ENCODE measurements around the gene C7orf57.

Gene C7orf57

DNA sequence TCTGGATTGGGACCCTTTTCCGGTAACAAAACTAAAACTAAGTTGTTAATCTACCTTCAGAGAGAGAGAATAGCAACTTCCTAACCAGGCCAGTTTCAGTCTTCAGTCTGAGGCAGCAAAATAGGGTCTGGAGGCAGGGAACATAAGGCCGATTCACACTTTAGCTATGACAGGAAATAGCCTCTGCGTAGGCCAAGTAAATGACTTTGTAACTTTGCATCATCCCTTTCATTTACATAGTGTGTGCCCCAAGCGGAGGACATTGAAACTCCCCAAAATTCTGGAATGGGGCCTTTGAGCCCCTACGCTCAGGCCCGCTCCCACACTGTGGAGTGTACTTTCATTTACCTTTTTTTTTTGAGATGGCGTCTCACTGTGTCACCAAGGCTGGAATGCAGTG is 52.0 kb downstream of the C7orf57 start:
- DNase-seq = no peak

DNA sequence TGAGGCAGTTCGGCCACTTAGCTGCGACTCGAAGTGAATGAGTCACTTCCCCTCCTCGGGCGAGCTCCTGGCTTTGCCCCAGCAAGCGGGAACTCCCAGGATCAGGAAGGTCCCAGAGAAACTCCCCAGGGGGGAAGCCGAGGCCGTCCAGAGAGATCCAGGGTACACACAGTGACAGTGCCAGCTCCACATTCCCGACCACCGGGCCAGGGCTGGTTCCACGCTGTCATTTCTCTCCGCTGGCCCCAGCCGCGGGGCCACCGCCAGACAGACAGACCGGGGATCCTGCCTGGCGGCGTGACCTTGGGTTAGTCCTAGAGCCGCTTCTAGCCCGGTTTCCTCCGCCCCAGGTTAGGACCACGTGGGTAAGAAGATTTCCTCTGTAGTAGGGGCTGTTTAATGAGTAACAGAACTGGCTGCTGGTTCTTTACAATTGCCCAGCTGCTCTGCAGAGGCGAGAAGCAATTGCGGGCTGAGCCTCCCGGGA is 53.3 kb downstream of the C7orf57 start:
- peak; percentile 86 for DNase-seq

DNA sequence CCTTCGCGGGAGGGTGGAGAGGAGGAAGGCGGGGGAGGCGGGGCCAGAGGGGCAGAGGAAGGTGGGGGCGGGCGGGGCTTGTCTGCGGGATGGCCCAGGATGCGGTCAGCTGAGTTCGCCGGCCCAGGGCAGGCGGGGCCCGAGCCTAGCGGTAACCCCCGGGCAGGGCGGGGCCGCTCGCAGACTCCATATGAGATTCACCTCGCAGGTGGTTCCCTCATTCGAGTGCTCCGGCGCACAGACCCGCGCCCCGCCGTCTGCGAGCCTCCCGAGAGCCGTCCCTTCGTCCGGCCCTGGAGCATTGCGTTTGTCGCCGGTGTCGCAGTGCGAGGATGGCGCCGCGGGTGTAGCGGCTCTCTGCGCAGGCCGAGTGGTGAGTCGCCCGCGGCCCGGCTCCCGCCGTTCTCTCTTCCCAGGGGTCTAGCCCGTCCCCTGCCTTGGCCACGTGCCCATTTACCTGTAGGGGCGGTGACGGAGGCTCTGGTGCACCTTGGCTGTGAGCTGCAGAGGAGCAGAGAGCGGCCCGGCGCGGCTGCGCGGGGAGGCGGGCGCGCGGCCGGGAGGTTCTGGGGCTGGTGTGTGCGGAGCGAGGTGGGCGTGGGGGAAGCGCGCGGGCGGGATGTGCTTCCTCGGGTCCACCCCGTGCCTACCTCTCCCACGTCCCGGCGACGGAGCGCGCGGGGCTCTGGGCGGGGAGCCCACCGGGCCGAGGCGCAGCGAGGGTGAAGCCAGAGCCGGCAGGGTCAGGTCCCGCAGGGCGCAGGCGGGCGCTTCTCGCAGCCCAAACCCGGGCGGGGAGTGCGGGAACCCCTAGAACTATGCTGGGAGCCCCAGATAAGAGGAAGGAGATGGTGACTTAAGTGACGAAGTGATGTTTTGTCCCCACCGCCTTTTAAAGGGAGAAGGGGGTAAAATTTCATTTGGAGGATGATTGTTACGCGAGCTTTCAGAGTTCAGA is 54.0 kb downstream of the C7orf57 start, which contains the start of gene UPP1:
UPP1 (plus strand) TSS at position 220 of the 958 bp plus-strand sequence. CDS start 5,519 bp downstream, outside the sequence.
- DNase-seq = peak; percentile 35

DNA sequence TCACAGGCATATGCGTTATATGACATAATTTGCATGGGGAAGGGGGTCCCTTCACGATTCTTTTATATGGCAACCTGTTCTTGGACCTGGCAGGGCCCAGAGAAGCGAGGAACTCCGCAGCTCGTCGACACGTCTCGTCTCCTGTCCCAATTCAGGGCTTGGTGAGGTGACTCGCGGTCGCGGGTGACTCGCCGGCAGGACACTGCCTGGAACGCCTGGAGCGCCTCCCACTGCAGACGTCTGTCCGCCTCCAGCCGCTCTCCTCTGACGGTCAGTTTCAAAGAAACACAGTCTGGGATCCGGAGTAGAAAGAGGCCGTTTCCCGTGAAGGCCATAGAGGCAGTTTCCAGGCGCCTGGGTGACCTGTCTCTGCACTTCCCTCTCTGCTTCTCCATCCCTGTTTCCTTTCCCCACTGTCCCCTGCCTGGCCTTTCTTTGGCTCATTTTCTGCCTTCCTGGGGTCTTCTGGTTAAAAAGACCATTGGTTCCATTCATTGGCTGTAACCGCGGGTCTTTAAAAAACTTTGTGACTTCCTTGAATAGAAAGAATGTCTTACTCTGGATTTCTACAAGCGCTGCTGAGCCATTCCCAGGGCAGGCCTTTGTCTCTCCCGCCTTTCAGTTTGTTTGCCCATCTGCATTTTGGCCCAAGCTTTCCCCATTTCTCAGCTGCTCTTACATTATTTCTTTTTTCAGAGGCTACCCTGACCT is 54.9 kb downstream of the C7orf57 start:
- no peak for DNase-seq

DNA sequence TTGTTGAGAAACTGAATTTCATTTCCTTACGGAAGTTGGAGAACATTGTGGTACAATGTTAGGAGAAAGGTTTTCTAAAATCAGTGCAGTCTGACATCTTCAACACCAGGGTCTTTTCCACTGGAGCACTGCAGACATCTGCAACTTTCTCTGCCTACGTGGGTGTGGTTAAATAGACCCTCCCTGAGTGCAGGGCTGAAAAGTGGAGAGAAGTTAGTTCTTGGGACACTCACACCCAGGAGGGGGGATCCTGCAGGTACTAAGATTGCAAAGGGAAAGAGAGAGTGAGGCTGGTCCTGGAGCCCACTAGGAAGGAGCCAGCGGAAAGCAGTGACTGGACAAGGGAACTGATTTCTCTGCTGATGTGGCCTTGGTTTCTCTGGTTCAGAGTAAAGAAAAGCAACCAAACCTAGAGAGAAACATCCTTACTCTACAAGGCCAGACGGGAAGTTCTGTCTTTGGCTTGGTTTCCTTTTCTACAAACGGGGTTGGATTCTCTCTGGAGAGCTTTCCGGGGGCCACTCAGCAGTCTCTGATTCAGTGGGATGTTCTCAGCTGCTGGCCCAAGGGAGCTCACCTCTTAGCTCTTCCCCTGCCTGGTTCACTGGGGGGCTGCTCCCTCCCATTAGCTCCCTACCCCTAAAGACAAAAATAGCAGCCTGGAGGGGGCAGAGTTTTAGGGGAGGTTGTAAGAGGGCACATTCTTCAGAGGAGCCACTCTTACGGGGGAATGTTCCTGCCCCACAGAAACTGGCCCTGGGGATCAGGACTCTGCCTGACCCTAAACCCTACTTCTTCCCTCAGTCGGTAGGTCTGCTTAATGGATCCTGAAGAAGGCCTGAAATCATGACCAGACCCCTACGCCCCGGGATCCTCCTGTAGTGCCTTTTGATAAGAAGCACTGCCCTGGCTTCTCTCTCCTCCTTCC is 56.4 kb downstream of the C7orf57 start:
- DNase-seq = no peak

DNA sequence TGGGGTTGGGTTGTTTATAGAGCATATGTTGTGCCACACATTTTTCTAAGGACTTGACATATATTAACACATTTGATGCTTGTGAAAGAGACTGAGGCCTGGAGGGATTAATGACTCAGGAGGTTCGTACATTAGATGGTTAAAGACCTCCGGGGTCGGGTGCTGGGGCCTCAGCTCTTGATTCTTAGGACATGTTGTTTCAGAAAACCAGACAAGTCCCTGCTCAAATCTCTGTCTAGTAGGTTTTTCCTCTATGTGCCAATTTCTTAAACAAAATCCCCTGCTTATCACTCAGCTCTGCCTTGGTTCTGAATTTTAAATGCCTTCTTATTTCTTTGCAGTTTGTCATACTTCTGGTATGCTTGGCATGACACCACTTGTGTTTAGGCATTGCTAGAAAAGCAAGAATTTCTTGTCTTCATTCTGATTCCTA is 59.5 kb downstream of the C7orf57 start:
- DNase-seq = no peak

DNA sequence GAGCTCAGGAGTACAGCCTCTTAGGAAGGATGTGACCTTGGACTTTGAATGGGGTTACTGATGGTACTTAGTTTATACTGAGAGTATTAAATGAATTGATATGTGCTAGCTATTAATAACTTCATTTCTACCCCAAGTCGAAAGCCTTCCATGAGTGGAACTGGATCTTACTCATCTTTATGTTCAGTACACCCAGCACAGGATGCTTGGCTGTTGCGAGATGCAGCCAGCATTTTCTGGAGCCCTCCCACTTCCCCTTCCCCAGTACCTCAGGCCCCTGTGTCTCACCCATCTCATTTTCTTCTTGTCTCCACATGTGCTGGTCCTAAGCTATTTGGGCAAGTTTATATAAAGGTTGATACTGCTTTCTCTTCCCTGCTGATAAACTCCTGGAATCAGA is 60.9 kb downstream of the C7orf57 start:
- peak; percentile 37 for DNase-seq

DNA sequence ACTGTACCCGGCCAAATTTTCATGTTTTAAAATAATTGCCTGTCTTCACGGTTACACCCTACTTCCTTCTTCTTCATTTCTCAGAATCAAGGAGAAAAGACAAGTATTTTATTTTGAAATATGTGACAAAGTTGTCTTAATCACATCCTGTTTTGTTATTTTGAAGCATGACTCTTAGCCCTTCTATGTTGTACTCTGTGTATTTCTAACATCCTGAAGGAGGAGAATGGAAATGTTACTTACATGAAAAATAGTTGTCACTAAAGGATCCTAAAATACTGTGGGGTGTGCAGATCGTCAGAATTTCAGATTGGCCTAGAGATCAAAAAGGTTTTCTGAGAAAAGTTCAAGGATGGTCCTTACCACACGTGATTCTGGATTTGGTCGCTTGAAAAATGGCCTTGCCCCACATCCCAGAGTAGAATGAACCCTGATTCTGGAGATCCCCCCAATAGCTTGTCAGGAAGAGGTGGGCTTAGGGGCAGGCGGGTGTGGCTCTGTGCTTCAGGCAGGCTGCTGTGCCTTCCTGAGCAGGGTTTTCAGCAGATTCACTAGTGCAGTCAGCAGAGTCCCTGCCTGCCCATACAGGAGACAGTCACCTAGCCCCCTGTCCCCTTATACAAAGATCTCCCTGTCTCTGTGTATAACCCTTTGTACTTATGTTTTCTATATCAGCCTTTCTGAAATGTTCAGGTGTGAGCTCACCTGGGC is 62.3 kb downstream of the C7orf57 start:
- peak; percentile 41 for DNase-seq

DNA sequence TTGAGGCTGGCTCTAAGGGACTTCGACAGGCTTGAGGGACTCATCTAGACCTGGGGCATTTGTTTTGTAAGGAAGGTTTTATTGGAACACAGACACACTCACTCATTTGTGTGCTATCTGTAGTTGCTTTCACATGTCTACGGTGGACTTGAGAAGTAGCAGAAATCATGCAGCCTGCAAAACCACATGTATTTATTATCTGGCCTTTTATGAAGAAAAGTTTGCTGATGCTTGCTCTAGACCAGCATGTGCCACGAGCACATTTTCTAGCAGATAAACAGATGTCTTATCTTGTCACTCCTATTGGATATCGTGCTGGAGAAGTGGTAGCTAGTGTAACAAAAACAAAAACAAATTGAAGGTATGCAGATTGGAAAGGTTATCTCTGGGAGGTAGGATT is 63.5 kb downstream of the C7orf57 start:
- no peak for DNase-seq

DNA sequence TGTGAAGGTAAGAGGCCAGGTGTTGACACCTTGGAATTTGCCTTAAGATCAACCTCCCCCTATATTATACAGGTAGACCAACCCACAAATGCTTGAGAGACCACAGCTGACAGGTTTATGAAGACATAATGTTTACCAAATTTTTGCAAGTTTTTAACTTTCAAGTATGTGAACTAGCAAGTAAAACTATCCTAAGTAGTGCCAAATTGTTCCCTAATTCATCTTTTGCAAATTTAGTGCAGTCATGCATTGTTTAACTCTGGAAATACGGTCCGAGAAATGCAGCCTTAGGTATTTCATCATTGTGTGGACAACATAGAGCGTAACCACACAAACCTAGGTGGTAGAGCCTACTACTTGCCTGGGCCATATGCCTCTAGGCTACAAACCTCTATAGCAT is 64.4 kb downstream of the C7orf57 start:
- DNase-seq = no peak

DNA sequence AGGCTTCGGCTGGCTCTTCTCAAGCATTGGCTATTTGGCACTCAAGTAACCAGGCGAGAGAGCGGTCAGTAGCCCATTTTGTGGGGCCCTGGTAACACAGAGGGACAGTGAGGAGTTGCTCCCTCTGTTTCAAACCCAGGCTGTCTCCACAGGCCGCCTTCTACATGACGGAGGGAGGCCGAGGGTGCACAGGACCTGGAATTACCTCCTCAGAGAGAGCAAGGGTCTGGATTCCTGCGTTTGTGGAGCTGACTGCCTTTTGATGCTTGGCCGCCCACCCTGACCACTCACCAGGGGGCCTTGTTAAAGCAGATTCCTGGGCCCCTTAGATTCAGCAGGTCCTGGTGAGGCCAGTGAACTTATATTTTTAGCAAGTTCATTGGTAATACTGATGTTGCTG is 66.0 kb downstream of the C7orf57 start:
- DNase-seq = no peak

DNA sequence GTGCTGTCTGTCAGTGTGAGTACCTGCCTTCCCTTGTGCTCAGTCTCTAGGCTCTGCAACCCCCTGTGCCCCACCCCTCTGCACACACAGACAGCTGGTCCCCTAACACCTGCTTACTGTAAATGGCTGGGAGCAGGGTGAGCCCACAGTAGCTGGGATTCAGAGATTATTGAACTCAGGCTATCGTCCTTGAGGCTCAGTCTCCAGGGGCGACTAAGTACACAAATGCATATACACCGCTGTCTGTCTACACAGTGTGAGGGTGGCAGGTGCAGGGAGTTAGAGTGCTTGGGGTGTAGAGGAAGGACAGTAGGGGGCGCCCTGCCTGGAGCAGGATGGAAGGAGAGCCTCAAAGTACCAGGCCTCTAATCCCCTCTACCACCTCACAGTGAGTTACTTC is 66.6 kb downstream of the C7orf57 start:
- no peak for DNase-seq

DNA sequence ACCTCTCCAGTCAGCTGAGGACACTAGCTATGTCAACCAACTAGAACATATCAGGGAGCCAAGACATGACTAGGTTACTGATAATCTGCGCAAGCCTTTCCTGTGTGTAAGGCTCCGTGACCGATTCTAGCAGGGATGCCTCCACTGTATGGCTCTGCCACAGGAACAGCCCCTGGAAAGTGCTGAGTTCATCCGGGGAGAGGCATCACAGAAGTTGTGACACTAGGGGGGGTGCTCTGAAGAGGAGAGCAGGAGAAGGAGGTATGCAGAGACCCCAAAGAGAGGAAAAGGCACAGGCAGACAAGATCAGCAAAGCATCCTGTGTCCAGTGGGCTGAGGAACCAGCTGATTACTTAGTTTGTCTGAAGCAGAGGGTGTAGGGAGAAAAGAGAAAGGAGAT is 67.2 kb downstream of the C7orf57 start:
- DNase-seq = no peak

DNA sequence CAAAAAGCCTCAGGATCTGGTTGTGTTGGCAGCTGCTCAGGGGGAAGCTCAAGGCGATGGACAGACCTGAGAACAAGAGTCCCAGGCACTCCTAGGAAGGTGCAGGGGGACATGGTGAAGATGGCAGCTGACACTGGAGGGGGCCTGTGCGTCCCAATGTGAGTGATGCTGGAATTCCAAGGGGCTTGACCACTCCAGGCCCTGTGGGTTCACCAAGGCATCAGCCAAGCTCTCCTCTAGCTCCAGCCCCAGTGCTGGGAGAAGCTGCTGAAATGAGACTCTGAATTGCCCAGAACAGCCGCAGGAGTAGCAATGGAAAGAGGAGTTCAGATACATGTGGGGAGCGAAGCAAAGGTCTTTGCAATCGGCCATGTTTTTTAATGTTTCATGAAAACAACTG is 69.7 kb downstream of the C7orf57 start:
- no peak for DNase-seq

DNA sequence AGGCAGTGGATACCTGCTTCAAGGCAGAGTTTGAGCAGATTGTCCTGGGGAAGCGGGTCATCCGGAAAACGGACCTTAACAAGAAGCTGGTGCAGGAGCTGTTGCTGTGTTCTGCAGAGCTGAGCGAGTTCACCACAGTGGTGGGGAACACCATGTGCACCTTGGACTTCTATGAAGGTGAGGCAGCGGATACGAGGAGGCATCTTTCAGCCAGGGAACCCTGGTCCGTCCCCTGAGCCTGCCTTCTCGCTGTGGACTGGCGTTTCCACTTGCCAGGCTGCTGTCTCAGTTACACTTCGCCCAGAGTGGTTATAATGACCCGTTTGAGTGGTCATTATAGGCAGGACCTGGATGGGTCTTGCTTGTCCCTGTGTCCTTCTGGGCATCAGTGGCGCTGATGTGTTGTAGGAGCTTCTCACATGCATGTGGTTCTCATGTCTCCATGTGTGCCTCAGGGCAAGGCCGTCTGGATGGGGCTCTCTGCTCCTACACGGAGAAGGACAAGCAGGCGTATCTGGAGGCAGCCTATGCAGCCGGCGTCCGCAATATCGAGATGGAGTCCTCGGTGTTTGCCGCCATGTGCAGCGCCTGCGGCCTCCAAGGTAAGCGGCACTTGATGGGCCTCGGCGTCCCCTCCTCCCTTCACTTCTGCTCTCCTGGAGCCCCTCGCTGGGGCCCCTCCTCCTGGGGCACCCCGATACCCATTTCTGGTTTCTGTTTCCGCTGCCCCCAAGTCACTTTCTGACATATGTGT is 71.7 kb downstream of the C7orf57 start:
- DNase-seq = no peak

DNA sequence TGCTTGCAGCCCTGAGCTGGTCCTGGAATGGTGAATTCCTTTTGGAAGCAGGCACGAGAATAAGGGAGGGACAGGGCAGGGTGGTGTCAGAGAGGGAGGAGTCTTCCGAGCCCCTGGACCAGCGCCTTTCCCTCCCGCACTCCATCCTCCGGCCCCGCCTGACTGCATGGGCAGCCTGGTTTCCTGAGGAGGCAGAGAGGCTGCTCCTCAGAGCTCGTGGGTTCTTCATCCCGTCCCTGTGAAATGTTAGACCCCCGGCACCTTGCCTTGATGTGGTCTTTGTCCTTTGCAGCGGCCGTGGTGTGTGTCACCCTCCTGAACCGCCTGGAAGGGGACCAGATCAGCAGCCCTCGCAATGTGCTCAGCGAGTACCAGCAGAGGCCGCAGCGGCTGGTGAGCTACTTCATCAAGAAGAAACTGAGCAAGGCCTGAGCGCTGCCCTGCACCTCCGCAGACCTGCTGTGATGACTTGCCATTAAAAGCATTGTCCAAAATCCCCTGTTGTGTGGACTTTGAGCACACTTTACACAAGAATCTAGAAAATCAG is 72.7 kb downstream of the C7orf57 start:
- DNase-seq = no peak

DNA sequence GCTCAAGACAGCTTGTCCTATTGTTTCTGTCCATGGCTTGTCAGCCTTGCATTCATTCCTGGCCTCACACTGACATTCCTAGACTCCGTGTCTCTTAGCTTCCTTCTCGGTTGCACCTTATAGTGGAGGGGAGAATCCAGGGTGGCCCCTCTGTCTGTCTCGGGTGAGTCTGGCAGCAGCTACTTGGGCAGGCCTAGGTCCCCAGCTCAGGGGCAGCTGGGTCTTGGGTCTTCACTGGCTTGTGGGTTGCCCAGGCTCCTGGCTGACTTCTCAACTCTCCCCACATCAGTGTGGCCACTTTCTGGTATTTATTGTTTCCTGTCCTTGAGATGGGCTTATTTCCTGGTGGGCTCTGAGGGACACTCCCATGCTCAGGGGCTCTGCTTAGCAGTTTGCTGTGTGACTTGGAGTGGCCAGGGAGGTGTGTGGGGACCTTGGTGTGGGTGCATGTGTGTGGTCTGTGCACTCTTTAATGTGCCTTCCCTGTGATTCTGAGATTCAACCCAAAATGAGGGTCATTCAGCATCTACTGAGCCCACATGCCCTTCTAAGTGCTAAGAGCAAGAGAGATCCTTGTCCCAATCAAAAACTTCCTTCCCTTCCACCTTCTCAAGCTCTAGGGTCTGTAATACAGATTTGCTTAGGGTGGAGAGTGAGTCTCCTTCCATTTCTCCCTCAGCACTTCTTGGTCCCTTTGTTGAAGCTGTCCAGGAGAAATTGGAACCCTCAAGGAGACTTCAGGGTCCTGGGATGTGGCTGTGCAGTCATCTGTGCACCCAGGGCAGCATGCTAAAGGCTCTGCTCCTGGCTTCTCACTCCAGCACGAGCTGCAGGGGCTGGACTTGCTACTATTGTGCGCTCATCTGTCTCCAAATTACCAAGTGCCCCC is 73.9 kb downstream of the C7orf57 start:
- DNase-seq = no peak

DNA sequence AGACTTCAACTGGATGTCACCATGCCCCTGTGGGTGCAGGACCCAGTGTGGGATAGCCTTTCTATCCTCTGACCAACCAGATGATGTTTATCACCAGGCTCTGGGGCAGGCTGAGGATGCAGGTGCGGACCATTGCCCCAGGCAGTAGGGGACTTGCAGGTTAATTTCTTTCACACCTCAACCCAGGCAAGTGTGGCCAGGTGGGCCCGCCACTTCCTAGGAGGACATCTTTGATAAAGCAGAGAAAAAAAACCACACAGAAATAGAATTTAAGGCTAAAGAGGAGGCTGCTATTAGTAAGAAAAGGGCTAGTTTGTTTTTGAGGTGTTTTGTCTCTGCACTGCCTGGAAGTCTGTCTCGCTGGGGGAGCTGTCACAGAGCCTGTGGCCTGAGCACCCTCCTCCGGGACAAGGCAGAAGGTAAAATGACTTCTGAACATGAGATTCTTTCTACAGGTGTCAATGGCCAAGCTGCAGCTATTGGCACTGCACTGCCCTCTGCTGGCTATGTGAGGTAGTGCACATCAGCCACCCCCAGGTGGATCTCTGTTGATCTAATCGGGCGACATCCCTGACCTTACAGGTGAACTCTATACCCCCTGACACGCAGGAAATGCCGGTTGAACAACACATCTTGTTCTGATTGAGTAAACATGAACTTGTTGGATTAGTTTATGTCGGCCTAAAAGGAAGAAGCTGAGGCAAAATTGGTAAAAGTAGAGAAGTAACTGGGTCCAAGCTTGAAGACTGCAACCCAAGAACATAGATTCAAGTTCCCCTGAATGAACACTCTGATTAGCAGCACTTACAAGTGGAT is 74.7 kb downstream of the C7orf57 start:
- peak; percentile 66 for DNase-seq

DNA sequence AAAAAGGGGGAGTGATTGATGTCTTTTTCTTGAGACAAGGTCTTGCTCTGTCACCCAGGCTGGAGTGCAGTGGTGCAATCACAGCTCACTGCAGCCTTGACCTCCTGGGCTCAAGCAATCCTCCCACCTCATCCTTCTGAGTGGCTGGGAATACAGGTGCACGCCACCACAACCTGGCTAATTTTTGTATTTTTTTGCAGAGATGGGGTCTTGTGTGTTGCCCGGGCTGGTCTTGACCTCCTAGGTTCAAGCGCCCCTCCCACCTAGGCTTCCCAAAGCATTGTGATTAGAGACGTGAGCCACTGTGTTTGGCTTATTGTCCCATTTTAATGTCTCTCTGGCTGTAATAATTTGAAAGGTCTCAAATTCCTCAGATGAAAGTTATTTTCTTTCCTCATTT is 75.5 kb downstream of the C7orf57 start:
- no peak for DNase-seq

Measured in hematopoietic multipotent progenitor cell treated with erythropoietin and hydrocortisone succinate and interleukin-3 and kit ligand, for 4 days (in vitro differentiated cells).